ENCODE measurements around the gene KATNIP.

Gene KATNIP

GRCh38 chr16:27585200-27585599, 35.3 kb downstream of the KATNIP start:
- ATAC-seq (no peak), DNase-seq (no peak)

- no peak for ATAC-seq
- DNase-seq = no peak
Measured at GRCh38 chr16:27586711-27587110, 36.8 kb downstream of the KATNIP start.

GRCh38 chr16:27588057-27588456, 38.1 kb downstream of the KATNIP start:
- ATAC-seq (no peak), DNase-seq (no peak)

GRCh38 chr16:27591837-27592236, 41.9 kb downstream of the KATNIP start:
- ATAC-seq (no peak), DNase-seq (no peak)

- ATAC-seq = no peak
Measured at GRCh38 chr16:27595475-27595874, 45.5 kb downstream of the KATNIP start.

GRCh38 chr16:27595993-27596392, 46.0 kb downstream of the KATNIP start:
- no peak for ATAC-seq
- no peak for DNase-seq

More at GRCh38 chr16:27595475-27595874, 45.5 kb downstream of the KATNIP start:
- DNase-seq = no peak

- no peak for DNase-seq
- ATAC-seq = no peak
Measured at GRCh38 chr16:27596411-27596810, 46.5 kb downstream of the KATNIP start.

GRCh38 chr16:27597361-27597760, 47.4 kb downstream of the KATNIP start:
- DNase-seq (no peak), ATAC-seq (no peak)

- DNase-seq (no peak), ATAC-seq (no peak)
Measured at GRCh38 chr16:27598220-27598619, 48.3 kb downstream of the KATNIP start.

- ATAC-seq = no peak
- DNase-seq = no peak
Measured at GRCh38 chr16:27598931-27599565, 49.1 kb downstream of the KATNIP start.

GRCh38 chr16:27599606-27600005, 49.7 kb downstream of the KATNIP start:
- ATAC-seq (no peak), DNase-seq (no peak)
